HEK293 (cell line): Measurements from ENCODE around the gene SAMD4B.

Experiments
- CTCF ChIA-PET: fragments of 350-600 bp; formaldehyde crosslinking; extraction: SDS; loops from one replicate; lab custom pipeline; 2021; ENCODE audit warnings: antibody characterized with exemption; lab: Yijun Ruan, JAX
- POLR2A ChIA-PET: fragments of 300-600 bp; formaldehyde crosslinking; extraction: SDS; loops from one replicate; lab custom pipeline; 2020; ENCODE audit warnings: antibody characterized with exemption, inconsistent platforms; lab: Yijun Ruan, JAX
- H3K27ac ChIP-seq: fragments of 200-500 bp; sonication (Bioruptor generic); 2 replicates; pipeline ENCODE4 v1.5.1; 2014; ENCODE audit warnings: low read depth, low read length, control low read depth, inconsistent platforms; ENCODE audit errors: extremely low read depth
- H3K36me3 ChIP-seq, 2 experiments: fragments of 200-500 bp in 1 of 2; sonication (Bioruptor generic) in 1 of 2; 1 replicate in 1 of 2; 2 replicates in 1 of 2; pipeline ENCODE4 v1.5.1; 2014 to 2017; ENCODE audit warnings: inconsistent platforms in 2 of 2, low read length in 2 of 2; ENCODE audit not compliant: control insufficient read depth in 2 of 2, insufficient read depth in 1 of 2
- H3K4me1 ChIP-seq: fragments of 200-500 bp; sonication (Bioruptor generic); 2 replicates; pipeline ENCODE4 v1.5.1; 2014; ENCODE audit warnings: mild to moderate bottlenecking, low read length, inconsistent platforms; ENCODE audit not compliant: control insufficient read depth, insufficient read depth
- H3K4me3 ChIP-seq: 2 replicates; pipeline ENCODE4 v1.5.1; 2011; ENCODE audit warnings: low read depth, mild to moderate bottlenecking, control low read depth, low read length, moderate library complexity
- H3K9me3 ChIP-seq: fragments of 200-500 bp; sonication (Bioruptor generic); 2 replicates; pipeline ENCODE4 v1.5.1; 2014; ENCODE audit warnings: low read depth, low read length, inconsistent platforms; ENCODE audit not compliant: control insufficient read depth, insufficient read depth
- OSR2 ChIP-seq: fragments of 450-650 bp; formaldehyde crosslinking; IDR thresholded peaks from 2 replicates; pipeline ENCODE4 v1.5.1; 2016; ENCODE audit warnings: missing biosample characterization, missing genetic modification characterization
- SP3 ChIP-seq: fragments of 450-650 bp; formaldehyde crosslinking; IDR thresholded peaks from 2 replicates; pipeline ENCODE4 v1.5.1; 2016; ENCODE audit warnings: missing biosample characterization, missing genetic modification characterization
- SP7 ChIP-seq: fragments of 450-650 bp; formaldehyde crosslinking; IDR thresholded peaks from 2 replicates; pipeline ENCODE4 v1.5.1; 2016; ENCODE audit warnings: missing biosample characterization, missing genetic modification characterization
- ZBTB20 ChIP-seq: fragments of 450-650 bp; formaldehyde crosslinking; IDR thresholded peaks from 2 replicates; pipeline ENCODE4 v1.5.1; 2016; ENCODE audit warnings: missing biosample characterization, missing genetic modification characterization
- ZBTB7A ChIP-seq: fragments of 450-650 bp; formaldehyde crosslinking; IDR thresholded peaks from 2 replicates; pipeline ENCODE4 v1.5.1; 2016; ENCODE audit warnings: low read depth, missing biosample characterization, missing genetic modification characterization
- ZNF138 ChIP-seq: fragments of 450-650 bp; formaldehyde crosslinking; IDR thresholded peaks from 2 replicates; pipeline ENCODE4 v1.5.1; 2016; ENCODE audit warnings: missing biosample characterization, missing genetic modification characterization, borderline replicate concordance
- ZNF155 ChIP-seq: fragments of 450-650 bp; formaldehyde crosslinking; IDR thresholded peaks from 2 replicates; pipeline ENCODE4 v1.5.1; 2016; ENCODE audit warnings: missing biosample characterization, missing genetic modification characterization
- ZNF16 ChIP-seq: fragments of 450-650 bp; formaldehyde crosslinking; IDR thresholded peaks from 2 replicates; pipeline ENCODE4 v1.5.1; 2016; ENCODE audit warnings: low read depth, missing biosample characterization, missing genetic modification characterization
- ZNF169 ChIP-seq: fragments of 450-650 bp; formaldehyde crosslinking; IDR thresholded peaks from 2 replicates; pipeline ENCODE4 v1.5.1; 2016; ENCODE audit warnings: missing biosample characterization, missing genetic modification characterization
- ZNF19 ChIP-seq: fragments of 450-650 bp; formaldehyde crosslinking; IDR thresholded peaks from 2 replicates; pipeline ENCODE4; 2016; ENCODE audit warnings: missing biosample characterization, missing genetic modification characterization, low read depth
- ZNF214 ChIP-seq: fragments of 450-650 bp; formaldehyde crosslinking; IDR thresholded peaks from 2 replicates; pipeline ENCODE4 v1.5.1; 2017; ENCODE audit warnings: missing biosample characterization, mild to moderate bottlenecking, missing genetic modification characterization, borderline replicate concordance
- ZNF23 ChIP-seq: fragments of 450-650 bp; formaldehyde crosslinking; IDR thresholded peaks from 2 replicates; pipeline ENCODE4 v1.5.1; 2016; ENCODE audit warnings: missing biosample characterization, missing genetic modification characterization, borderline replicate concordance
- ZNF416 ChIP-seq: fragments of 450-650 bp; formaldehyde crosslinking; IDR thresholded peaks from 2 replicates; pipeline ENCODE4 v1.5.1; 2016; ENCODE audit warnings: missing biosample characterization, missing genetic modification characterization
- ZNF426 ChIP-seq: fragments of 450-650 bp; formaldehyde crosslinking; IDR thresholded peaks from 2 replicates; pipeline ENCODE4 v1.5.1; 2017; ENCODE audit warnings: missing biosample characterization, missing genetic modification characterization, mild to moderate bottlenecking, inconsistent platforms, moderate library complexity
- ZNF518A ChIP-seq: fragments of 450-650 bp; formaldehyde crosslinking; conservative IDR thresholded peaks from 2 replicates; pipeline ENCODE4 v1.5.1; 2016; ENCODE audit warnings: low read depth, missing biosample characterization, missing genetic modification characterization
- ZNF624 ChIP-seq: fragments of 450-650 bp; formaldehyde crosslinking; IDR thresholded peaks from 2 replicates; pipeline ENCODE4 v1.5.1; 2017; ENCODE audit warnings: missing biosample characterization, missing genetic modification characterization
- ZNF654 ChIP-seq: fragments of 450-650 bp; formaldehyde crosslinking; IDR thresholded peaks from 2 replicates; pipeline ENCODE4 v1.5.1; 2016; ENCODE audit warnings: low read depth, missing biosample characterization, missing genetic modification characterization
- ZNF707 ChIP-seq: fragments of 450-650 bp; formaldehyde crosslinking; IDR thresholded peaks from 2 replicates; pipeline ENCODE4 v1.5.1; 2016; ENCODE audit warnings: missing biosample characterization, missing genetic modification characterization
- ZNF776 ChIP-seq: fragments of 450-650 bp; formaldehyde crosslinking; IDR thresholded peaks from 2 replicates; pipeline ENCODE4 v1.5.0; 2017; ENCODE audit warnings: missing biosample characterization, missing genetic modification characterization, borderline replicate concordance
- ZNF785 ChIP-seq: fragments of 450-650 bp; formaldehyde crosslinking; IDR thresholded peaks from 2 replicates; pipeline ENCODE4 v1.5.1; 2016; ENCODE audit warnings: missing biosample characterization, missing genetic modification characterization
- ZNF843 ChIP-seq: fragments of 450-650 bp; formaldehyde crosslinking; IDR thresholded peaks from 2 replicates; pipeline ENCODE4 v1.5.1; 2016; ENCODE audit warnings: missing biosample characterization, missing genetic modification characterization
- ZSCAN18 ChIP-seq: fragments of 450-650 bp; formaldehyde crosslinking; IDR thresholded peaks from 2 replicates; pipeline ENCODE4 v1.5.1; 2016; ENCODE audit warnings: missing biosample characterization, missing genetic modification characterization
- ZSCAN30 ChIP-seq: fragments of 450-650 bp; IDR thresholded peaks from 2 replicates; pipeline ENCODE4 v1.5.1; 2018; ENCODE audit warnings: missing biosample characterization, mild to moderate bottlenecking, missing genetic modification characterization, moderate library complexity
- TF ChIP-seq, protein P1 (sequence below): fragments of 450-650 bp; formaldehyde crosslinking; IDR thresholded peaks from 2 replicates; pipeline ENCODE4 v1.5.1; 2016; ENCODE audit warnings: missing biosample characterization, missing genetic modification characterization

The SAMD4B gene

GRCh38 chr19:39410831-39411080 lies 68.5 kb downstream of the SAMD4B start:
- Histone ChIP-seq H3K27ac (peak overlapping the region; percentile 89; the same call in 1 of the 2 replicates), H3K4me1 (peaks cover 44% of the 10 kb centered on the region), H3K9me3 (no peaks in the 10 kb centered on the region), H3K4me3 (no peak overlapping the region), H3K36me3 (peaks cover 12% of the 10 kb centered on the region in 2 experiments; a peak in 2 of 3 replicates)
- ChIA-PET POLR2A (interaction anchor here (2.2 to 2.4 kb wide), 4 partner anchors 8 to 25 kb away, joined by 14 to 57 read pairs (median 30); partner anchors contain the start of genes MED29, PAF1 and RPS16), CTCF (interaction anchor here (0.9 to 2.4 kb wide), 15 partner anchors 10 to 288 kb away, joined by 3 to 144 read pairs (median 6); partner anchors contain the start of genes EID2, MED29, PAF1 and RPS16)
- TF ChIP-seq ZNF169 (tag by site-specific recombination), result peak; percentile 45; the same call in 1 of the 2 replicates
- TF ChIP-seq ZBTB7A, result peak; percentile 45; the same call in 1 of the 2 replicates
- TF ChIP-seq ZSCAN30, result no peak
- peak; percentile 30; the same call in 1 of the 2 replicates for TF ChIP-seq ZNF785 (tag by site-specific recombination)
- TF ChIP-seq ZNF654, result no peak

DNA sequence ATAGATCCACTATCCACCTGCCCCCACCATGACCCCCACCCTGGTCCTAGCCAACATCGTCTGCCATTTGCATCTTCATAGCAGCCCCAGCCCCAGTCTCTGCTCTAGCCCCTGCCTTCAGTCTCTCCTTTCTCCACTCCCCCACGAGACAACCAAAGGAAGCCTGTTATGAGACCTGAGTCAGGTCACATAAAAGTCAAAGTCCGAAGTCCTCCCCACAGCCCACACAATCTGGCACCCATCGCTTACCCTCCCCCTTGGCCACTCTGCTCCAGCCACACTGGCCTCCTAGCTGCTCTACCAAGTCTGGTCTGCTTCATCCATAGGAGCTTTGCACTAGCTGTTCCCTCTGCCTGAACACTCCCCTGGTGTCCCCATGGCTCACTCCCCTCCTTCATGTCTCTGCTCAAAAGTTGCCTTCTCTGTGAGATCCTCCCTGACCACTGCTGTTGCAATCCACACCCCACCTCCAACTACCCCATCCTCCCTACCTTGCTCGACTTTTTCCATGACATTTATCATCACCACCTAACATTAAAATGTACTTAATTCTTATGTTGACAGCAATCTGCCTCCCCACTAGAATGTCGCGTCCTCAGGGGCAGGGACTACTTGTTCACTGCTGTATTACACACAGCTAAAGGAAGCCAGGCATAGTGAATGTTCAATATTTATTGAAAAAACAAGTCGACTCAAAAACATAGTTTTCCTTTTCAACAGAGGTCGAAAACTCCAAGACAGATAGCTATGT lies 69.0 kb downstream of the SAMD4B start:
- Histone ChIP-seq H3K27ac (peak overlapping the region; percentile 58; the same call in 1 of the 2 replicates), H3K4me3 (no peak overlapping the region), H3K9me3 (no peaks in the 10 kb centered on the region), H3K36me3 (peaks cover 12 to 17% of the 10 kb centered on the region in 2 experiments; a peak in 2 of 3 replicates), H3K4me1 (peaks cover 41% of the 10 kb centered on the region)
- ChIA-PET CTCF (interaction anchor here (0.5 to 2.4 kb wide), 59 partner anchors 8 to 681 kb away, joined by 3 to 144 read pairs (median 4); partner anchors contain the start of genes EID2, EID2B, FBXO17 and GMFG), POLR2A (interaction anchor here (0.5 to 2.4 kb wide), 7 partner anchors 9 to 29 kb away, joined by 3 to 57 read pairs (median 14); partner anchors contain the start of genes MED29, PAF1 and RPS16)
- TF ChIP-seq ZNF214 (tag by site-specific recombination) (no peak), ZBTB7A (0 out of 2 replicates have a peak, but pooled peaks have one; percentile 5), ZNF707 (tag by site-specific recombination) (no peak), ZNF624 (no peak), ZBTB20 (tag by site-specific recombination) (0 out of 2 replicates have a peak, but pooled peaks have one; percentile 92), SP7 (no peak), ZNF416 (tag by site-specific recombination) (0 out of 2 replicates have a peak, but pooled peaks have one; percentile 47), ZNF776 (tag by site-specific recombination) (no peak), ZNF138 (tag by site-specific recombination) (no peak), ZNF16 (tag by site-specific recombination) (no peak), ZNF843 (tag by site-specific recombination) (no peak), ZSCAN18 (no peak), ZNF19 (tag by site-specific recombination) (no peak), SP3 (tag by site-specific recombination) (no peak), ZNF518A (tag by site-specific recombination) (no peak), OSR2 (tag by site-specific recombination) (no peak), ZNF785 (tag by site-specific recombination) (no peak), ZNF155 (tag by site-specific recombination) (0 out of 2 replicates have a peak, but pooled peaks have one; percentile 38), ZNF426 (tag by site-specific recombination) (no peak), ZNF23 (tag by site-specific recombination) (no peak)
- TF ChIP-seq, protein P1, sequence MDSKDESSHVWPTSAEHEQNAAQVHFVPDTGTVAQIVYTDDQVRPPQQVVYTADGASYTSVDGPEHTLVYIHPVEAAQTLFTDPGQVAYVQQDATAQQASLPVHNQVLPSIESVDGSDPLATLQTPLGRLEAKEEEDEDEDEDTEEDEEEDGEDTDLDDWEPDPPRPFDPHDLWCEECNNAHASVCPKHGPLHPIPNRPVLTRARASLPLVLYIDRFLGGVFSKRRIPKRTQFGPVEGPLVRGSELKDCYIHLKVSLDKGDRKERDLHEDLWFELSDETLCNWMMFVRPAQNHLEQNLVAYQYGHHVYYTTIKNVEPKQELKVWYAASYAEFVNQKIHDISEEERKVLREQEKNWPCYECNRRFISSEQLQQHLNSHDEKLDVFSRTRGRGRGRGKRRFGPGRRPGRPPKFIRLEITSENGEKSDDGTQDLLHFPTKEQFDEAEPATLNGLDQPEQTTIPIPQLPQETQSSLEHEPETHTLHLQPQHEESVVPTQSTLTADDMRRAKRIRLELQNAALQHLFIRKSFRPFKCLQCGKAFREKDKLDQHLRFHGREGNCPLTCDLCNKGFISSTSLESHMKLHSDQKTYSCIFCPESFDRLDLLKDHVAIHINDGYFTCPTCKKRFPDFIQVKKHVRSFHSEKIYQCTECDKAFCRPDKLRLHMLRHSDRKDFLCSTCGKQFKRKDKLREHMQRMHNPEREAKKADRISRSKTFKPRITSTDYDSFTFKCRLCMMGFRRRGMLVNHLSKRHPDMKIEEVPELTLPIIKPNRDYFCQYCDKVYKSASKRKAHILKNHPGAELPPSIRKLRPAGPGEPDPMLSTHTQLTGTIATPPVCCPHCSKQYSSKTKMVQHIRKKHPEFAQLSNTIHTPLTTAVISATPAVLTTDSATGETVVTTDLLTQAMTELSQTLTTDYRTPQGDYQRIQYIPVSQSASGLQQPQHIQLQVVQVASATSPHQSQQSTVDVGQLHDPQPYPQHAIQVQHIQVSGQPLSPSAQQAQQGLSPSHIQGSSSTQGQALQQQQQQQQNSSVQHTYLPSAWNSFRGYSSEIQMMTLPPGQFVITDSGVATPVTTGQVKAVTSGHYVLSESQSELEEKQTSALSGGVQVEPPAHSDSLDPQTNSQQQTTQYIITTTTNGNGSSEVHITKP, result no peak
